Activated CD8-positive, alpha-beta memory T cell treated with anti-CD3 and anti-CD28 coated beads, Interleukin-2, amount 50 U/mL, for 1 hour (primary cell): ENCODE results near the gene DLX2.

Experiments
- DNase-seq: peaks from one replicate; pipeline ENCODE4 v3.0.0-alpha.2; 2020; ENCODE audit errors: extremely low read depth

Gene DLX2

DNA sequence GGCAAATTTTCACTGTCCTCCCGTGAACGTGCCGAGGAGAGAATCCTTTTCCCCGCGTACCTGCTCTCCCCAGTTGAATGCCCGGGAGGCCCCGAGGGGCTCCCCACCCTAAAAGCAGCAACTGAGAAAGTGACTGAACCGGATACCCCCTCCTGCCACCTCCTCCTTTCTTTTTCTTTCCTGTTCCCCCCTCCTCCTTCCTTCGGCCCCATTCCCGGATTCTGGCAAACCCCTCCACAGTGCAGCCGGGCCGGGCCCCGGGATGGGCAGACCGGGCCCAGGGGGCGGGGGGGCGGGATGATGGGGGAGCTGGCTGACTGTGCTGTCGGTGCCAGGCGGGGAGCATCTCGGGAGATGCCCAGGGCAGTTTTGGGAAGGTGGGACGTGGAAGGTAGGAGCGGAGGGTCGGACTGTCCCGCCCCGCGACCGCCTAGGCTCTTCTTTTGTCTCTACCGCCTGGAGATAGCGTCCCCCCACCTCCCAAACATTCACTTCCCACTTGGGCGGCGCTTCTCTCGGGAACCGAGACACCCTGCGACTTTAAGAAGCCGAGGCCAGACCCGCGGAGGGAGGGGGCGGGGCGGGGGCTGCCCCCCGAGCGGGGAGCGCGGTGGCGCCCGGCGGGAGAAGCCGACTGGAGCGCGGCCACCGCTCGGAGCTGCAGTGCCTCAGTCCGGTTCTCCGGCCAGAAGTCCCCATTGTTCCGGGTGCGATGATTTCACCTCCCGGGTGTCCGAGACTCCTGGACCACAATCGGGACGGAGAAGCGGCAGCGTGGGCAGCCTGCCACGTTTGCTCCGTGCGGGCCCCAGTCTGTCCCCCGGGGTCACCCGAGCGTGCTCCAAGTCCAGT is 8.2 kb downstream of the DLX2 start:
- no peak for DNase-seq

DNA sequence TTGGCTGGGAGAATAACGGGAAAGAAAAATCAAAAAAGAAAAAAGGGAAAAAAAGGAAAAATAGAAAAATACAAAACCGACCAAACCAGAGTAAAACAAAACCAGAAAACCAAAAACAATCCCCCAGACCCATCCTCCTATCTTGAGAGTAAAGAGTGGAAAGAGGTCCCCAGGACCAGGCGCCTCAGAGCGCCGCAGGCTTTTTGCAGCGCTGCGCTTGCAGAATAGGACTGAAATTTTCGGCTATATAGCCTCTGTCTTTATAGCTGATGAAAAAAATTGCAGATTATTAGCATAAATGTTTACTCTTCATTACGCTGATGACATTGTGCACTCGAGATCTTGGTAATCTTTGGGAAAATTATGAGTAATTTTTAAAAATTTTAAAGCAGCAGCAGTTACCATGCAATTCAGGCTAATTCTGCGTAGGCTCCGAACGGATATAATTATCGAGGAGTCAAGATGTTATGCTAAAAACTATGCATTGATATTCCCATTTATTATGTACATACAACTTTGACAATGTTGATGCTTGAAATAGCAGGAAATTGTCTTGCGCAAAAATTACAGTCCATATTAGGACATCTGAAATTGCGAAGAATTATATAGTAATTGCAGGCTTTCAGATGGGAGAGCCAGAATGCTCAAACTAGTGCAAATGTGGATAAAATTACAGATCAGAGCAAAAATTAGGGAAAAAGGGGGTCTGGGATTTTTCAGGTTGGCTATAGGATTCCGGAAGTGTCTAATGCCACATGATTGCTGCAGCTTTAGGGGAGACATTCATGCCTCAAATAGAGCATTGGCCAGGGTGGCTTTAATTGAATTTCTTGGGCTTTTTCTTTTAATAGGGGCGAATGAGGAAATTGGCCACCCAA is 9.0 kb downstream of the DLX2 start:
- DNase-seq: no peak

DNA sequence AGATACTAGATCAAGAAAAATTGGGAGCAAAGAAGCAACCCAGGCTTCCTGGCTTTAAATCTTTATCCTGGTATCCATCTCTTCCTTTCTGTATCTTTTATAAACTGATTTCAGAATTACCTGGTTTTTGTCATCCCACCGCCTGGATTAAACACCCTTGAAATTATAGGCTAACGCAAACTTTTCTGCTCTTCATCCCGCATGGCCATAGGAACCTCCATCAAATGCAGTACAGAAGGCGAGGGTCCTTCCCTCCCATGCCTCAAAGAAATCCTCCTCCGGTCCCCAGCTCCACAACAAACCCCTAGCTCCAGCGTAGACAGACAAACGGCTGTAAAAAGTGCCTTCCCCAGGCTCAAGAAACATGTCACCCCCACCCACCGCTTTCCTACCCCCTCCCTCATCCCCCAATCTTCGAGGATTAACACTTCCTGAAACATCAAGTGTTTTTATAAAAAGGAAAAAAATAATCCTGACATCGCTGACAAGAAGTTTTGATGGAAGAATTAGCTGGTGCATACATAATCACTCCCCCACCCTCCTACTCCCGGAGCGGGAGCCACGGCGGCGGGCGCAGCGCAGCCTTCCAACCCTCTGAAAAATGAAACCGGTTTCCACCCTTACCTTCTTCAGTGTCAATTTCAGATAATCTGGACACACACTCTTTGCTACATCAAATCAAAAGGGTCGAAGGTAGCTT is 9.8 kb downstream of the DLX2 start:
- no peak for DNase-seq

DNA sequence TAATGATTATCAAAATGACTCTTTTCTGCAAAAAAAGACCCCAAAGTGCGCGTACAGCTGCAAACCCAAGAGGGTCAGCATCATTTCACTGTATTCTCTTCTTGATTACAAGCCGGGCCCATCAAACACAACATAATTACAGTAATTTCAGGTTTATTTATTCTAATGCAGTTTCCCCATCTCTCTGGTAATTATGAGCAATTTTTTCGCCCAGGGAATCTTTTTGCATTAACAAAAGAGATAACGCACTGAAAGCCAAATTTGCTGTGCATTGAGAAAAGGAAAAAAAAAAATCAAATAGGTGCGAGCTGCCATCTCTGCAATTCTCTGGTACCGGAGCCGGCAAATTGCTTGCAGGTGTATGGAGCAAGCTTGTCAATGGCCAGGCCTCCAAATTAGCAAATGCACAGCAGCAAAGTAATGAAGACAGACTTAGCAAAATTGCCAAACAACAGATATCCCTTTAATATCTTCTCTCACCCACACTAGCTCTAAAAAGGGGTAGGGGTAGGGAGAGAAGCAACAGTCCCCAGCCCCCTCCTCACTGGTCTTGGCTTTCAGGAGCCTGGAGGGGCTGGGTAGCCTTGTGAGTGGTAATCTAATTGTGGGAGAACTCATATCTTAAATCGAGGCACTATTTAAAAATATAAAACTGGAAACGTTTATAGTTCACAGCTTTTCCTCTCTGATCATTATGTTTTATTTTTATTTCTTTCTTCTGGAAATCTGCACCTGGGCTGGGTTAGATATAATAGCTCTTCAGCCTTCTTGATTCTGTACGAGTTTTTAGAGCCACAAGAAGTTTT is 10.7 kb downstream of the DLX2 start:
- DNase-seq: no peak

DNA sequence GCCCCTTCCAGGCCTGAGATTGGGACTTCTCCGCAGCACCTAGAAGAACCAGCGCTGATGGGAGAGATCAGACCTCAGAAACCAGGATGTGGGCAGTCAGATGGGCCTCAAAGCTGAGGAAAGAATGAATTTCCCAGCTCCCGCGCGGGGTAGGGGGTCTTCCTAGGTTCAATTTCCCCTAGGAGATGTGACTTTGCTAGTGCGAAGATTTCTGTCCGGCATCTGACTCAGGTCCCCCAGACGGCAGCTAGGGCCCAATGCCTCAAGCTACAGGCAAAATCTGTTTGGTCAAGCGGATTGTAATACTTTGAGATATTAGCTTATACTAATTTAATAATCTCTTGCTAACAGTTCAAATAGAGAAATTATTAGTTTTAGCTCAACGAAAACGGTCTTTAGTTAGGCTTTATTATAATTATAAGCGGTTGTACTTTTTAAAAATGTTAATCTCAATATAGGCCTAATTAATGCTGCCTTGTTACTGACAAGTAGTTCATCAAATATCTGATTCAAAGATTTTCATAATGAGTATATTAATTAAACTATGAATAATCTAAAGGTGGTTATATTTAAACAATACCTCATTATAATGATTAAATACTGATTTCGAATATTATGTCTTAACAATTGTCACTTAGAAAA is 11.6 kb downstream of the DLX2 start:
- DNase-seq: no peak

DNA sequence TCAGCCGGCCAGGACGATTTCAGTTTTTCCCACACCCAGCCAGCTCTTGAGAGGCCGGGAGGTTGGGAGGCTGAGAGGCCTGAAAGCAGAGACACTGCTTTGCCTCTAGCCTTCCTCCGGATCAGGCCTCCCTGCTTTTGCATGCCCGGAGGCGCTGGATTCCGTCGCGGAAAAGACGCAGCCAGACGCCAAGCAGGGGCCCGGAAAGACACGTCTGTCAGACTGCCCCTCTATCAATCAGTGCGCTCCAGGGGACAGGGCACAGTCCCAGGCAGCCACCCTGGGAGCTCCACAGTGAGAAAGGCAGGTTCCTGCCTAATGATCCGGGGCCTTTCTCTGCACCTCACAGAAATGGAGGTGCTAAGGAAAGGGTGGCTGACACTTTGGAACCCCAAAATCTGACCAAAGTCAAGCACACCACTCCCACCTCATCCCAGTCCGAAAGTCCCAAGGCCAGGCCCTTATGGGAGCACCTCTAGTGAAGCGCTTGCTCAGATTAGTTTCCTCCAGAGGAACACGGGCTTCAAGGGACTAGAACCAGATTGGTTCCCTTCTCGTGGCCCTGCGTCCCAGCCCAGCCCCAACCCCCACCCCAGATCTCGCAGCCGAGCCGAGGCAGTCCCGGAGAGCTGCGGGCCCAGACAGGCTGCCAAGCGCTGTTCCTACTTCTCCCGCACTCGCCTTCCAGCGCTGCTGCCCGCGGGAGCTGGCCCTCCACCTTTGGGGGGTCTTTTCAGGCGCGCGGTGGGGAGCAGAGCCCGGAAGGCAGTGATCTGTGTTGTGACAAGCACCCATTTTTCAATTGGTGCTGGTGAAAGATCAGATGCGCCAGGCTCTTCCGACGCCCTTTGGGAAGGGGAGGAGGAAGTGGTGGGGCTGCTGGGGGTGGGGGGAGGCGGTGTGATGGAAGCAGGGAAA is 12.4 kb downstream of the DLX2 start:
- DNase-seq: no peak

DNA sequence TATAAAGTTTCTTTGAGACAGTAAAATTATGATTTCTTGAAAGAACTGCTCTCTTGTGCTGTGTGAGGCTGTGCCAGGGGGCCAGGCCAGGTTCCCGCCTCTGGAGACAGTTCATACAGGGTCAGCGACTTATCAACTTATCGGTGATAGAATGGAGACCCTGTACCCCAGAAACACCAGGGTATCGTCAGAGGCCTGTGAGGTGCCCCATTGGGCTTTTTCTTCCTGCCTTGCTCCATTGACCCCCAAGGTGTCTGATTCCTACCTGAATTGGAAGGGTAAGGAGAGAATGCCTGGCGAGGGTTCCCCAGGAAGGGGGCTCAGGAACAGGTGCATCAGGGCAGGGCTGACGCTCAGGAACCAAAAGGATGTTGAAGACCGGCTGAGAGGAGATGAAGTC is 13.1 kb downstream of the DLX2 start:
- no peak for DNase-seq

DNA sequence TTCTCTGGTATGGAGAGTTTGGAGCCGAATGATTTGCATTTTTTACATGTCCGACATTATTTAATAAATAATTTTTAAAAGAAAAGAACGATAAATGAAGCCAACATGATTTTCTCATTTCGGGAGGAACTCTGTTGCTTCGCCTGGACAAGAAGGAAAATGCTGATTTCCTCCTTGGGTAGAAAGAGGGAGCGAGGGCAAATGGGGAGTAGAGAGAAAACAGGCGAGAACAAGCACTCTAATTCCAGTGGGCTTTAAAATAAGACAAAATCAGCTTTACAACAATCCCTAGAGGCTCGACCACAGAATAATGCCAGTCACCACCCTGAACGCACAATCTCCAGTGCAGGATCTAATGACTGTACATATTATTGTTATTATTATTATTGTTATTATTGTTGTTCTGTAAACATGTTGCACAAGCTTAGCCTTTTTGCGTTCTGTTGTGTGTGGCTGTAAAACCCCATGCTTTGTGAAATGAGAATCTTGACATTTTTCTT is 13.6 kb downstream of the DLX2 start:
- no peak for DNase-seq

DNA sequence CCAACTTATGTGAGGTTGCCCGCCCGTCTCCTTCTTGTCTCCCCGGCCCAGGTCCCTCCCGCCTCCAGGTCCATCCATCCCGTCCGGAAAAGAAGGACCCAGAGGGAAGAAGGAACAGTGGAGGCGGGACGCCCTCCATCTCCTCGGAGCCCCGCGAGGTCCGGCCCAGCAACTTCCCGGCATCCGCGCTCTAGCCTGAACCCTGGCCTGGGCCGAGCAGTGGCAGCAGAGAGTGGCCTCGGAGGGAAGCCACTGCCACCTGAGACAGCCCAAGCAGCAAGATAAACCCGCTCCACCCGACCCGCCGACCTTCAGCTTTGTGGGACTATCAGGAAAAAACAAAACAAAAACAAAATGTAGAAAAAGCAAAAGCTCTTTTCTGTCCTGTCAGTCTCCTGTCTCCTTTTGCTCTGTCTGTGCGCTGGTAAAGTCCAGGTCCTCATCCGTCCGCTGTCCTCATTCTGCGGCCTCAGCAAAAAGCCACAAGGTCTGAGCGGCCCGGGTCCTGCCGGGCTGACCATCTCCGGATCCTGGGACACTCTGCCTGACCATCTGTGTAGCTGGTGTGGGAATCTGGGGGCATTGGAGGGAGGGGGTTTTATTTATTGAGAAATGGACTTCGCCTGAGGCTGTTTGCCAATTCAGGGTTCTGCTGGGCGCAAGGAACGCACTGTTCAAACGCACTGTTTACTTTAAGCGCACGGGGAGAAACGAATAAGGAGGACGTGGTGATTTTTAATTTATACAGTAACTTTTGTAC is 14.3 kb downstream of the DLX2 start:
- DNase-seq: no peak

DNA sequence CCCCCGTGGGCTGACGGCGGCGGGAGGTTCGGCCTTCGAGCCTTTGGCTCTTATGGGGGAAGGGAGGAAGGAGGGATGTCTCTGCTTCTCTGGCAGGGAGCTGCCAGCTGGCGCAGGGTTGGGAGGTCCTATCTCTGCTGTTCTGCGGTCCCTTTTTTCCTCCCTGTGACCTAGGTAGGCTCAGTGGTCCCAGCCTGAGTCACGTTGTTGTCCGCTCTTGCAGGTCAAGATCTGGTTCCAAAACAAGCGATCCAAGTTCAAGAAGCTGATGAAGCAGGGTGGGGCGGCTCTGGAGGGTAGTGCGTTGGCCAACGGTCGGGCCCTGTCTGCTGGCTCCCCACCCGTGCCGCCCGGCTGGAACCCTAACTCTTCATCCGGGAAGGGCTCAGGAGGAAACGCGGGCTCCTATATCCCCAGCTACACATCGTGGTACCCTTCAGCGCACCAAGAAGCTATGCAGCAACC is 14.9 kb downstream of the DLX2 start:
- no peak for DNase-seq

DNA sequence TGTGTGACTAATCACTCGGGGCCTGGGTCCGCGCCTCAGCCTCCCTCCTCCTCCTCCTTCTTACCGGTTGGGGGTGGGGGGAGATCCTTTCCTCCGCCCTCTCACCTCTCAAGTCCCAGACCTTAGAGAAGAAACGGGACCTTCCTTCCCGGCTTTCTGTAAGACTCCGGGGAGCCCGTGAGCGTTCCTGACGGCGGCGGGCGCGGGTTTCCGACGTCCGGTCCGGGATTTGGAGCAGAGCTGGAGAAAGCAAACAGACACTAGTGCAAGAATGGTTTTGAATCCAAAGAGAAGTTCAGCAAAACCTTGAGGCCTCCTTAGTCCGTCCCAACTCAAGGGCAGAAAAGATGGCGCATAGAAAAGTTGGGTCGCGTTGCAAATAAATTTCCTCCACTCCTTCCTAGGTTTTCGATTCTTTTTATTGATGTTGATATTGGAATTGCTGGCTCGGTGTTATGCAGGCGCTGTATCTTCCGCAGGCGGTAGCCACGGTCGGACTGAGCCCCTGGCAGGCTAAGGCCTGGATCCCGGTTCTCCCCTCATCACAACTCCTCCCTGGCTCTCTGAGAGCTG is 15.4 kb downstream of the DLX2 start:
- no peak for DNase-seq

DNA sequence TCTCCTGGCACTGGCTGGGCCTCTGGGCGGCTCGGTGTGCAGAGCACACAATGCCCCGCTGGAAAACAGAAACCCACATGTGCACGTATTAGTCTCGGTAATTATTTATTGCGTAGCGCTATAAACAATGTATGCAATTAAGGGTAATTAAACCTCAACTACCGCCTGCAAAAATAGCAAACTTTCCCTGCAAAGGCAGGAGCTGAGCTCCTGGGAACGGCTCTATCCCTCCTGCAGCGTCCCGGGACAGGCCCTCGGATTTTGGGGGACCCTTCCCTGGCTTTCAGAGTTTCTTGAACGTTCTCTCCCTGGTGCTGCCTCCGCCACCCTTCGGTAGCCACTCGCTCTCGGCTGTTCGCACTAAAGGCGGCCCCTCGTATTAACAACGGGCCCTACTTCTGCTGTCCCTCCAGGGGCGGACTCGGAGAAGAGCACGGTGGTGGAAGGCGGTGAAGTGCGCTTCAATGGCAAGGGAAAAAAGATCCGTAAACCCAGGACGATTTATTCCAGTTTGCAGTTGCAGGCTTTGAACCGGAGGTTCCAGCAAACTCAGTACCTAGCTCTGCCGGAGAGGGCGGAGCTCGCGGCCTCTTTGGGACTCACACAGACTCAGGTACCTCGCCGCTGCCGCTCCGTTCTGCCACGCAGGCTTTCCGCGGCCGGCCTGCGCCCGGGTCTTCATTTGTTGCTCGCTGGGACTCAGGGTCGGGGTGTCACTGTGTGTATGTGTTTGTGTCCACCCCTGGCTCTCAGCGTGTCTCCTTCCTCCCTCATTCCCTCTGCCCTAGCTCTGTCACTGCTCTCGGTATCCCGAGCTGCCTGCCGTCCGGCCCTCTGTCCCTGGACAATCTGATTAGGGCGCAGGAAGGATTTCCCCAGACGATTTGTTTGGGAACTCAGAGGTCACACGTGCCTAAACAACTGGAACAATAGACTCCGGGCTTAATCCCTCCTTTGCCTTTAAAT is 16.2 kb downstream of the DLX2 start:
- no peak for DNase-seq

DNA sequence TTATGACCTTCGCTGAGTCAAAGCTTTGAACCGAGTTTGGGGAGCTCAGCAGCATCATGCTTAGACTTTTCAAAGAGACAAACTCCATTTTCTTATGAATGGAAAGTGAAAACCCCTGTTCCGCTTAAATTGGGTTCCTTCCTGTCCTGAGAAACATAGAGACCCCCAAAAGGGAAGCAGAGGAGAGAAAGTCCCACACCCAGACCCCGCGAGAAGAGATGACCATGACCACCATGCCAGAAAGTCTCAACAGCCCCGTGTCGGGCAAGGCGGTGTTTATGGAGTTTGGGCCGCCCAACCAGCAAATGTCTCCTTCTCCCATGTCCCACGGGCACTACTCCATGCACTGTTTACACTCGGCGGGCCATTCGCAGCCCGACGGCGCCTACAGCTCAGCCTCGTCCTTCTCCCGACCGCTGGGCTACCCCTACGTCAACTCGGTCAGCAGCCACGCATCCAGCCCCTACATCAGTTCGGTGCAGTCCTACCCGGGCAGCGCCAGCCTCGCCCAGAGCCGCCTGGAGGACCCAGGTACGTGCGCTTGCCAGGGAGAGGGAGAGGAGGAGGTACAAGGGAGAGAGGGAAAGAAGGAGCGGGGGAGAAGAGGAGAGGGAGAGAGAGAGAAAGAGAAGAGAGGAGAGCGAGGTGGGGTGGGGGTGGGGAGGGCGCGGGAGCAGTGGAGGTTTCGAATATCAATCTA is 17.1 kb downstream of the DLX2 start, which contains the start of gene DLX1:
DLX1 (plus strand) TSS at position 48 of the 700 bp plus-strand sequence; CDS start at position 219, 171 bp downstream.
- no peak for DNase-seq

DNA sequence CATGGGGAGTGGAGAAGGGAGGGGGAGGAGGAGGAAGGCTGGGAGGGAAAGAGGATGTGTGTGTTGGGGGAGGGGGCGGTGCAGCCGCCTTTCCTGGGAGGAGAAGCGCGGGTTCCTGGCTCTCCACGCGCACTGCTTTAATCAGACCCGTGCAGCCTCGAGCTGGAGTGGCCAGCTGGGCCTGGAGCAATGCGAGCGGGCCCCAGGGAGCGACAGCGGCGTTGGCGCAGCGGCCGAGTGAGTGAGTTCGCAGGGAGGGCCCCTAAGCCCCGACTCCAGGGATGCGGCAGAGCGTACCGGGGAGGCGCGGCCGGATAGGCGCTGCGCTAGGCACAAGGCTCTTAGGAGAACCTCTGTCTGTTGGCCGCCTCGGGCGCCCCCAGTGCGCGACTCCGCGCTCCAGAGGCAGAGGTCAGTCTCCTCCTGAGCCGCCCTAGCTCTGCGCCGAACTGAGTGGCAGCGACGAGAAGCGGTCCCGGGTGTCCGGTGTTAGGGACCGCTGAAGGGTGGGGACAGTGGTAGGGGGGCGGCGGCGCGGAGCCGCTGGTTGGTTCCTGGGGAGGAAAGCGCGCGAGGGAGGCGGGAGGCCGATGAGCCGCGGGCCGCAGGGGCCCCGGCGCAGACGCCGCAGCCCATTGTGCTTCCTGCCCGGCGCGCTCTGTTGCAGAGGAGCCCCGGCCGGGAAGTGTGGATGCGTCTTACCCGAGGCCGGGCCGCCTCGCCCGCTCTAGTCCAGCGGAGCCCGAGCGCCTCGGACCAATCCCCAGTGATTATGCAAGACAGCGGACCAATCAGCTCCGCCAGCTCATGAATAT is 17.8 kb downstream of the DLX2 start:
- DNase-seq: no peak

DNA sequence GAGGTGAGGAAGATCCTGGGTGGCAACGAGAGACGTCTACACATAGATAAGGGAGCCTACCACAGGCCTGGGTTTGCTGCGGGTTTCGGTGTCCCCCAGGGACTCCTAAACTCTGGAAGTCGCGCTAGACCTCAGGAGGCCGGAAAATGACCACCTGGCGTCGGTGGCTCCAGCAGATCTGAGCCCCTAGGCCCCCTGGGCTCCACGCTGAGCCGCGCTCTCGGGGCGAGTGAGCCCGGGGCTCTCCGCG is 18.4 kb downstream of the DLX2 start:
- DNase-seq: no peak
